ENCODE results near the gene SUSD5.
"Not testable (repeated sequence)": the region's sequence is repeated elsewhere in the genome, so short reads cannot be mapped to it uniquely, and the experiment has no call there.

SUSD5 gene

GRCh38 chr3:33152363-33153360 lies 65.9 kb downstream of the SUSD5 start:
- DNase-seq (ENCODE audit: low spot score) = no peak

- DNase-seq (ENCODE audit: low spot score) = no peak
Measured at GRCh38 chr3:33149342-33149741, 69.3 kb downstream of the SUSD5 start.

- no peak for DNase-seq (ENCODE audit: low spot score)
Measured at GRCh38 chr3:33146791-33147445, 71.7 kb downstream of the SUSD5 start.

- no peak for DNase-seq (ENCODE audit: low spot score)
Measured at GRCh38 chr3:33145901-33146580, 72.6 kb downstream of the SUSD5 start.

- DNase-seq (ENCODE audit: low spot score) = no peak
Measured at GRCh38 chr3:33145221-33145900, 73.2 kb downstream of the SUSD5 start.

DNA sequence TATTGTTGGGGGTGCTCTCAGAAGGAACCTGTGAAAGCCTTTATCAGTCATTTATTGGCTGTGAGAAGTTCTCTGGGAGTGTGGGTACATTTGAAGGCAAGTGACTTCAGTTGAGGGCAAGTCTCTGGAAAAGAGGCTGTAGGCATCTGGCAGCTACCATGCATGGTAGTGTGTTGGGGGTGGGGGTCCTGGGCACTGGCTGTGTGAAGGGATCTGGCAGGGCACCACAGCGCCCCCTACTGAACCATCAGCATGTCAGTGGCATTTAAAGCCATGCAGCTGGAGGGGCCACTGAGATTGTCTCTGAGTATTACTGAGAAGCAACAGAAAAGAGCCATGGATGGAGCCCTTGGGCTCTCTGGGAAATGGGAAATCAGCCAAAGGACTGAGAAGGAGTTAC lies 74.2 kb downstream of the SUSD5 start:
- peak; percentile 32 for DNase-seq (ENCODE audit: low spot score)

DNA sequence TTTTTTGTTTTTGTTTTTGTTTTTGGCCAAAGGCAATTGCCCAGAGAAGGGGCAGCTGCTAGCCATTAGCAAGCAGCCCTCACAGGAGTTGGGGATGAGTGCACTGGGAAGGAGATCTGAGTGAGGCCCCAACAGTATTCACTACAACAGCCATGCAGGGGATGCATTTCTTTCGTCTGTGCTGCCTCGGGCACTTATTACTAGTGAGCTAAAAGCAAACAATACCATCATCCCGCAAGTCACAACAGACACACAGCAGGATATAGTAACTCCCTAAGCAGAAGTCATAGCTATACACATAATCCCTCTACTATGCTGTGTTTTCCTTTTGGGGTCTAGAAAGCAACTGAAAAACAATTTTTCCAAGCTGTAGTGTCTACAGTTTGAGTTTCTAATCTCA lies 77.6 kb downstream of the SUSD5 start:
- no peak for DNase-seq (ENCODE audit: low spot score)

DNA sequence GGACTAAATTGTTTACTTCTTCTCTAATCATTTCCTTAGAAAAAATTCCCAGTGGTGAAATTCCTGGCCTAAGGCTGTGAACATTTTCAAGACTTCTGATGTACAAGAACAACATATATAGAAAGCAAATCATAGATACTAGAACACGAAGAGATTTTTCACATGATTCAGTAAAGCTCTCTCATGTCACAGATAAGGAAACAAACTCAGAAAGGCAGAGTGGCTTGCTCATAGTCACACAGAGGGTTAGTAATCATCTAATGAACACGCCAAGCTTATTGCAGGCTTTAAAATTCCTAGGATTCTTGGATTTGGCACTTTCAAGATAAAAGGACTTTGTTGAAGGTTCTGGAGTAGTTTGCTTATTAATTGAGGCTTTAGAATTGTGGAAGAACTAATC lies 78.6 kb downstream of the SUSD5 start:
- DNase-seq (ENCODE audit: low spot score) = no peak

DNA sequence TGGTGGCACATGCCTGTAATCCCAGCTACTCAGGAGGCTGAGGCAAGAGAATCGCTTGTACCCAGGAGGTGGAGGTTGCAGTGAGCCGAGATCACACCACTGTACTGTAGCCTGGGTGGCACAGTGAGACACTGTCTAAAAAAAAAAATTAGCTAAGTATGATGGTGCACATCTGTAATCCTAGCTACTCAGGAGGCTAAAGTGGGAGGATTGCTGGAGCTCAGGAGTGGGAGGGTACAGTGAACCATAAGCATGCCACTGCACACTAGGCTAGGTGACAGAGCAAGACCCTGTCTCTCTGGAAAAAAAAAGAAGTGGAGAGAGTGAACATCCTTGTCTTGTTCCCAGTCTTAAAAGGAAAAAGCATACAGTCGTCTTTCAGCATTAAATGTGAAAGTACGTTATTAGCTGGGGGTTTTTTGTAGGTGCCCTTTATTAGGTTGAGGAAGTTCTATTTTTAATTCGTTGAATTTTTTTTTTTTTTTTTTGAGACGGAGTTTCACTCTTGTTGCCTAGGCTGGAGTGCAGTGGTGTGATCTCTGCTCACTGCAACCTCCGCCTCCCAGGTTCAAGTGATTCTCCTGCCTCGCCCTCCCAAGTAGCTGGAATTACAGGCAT lies 79.5 kb downstream of the SUSD5 start:
- DNase-seq (ENCODE audit: low spot score) = not testable (repeated sequence)

GRCh38 chr3:33137691-33138090 lies 80.9 kb downstream of the SUSD5 start:
- DNase-seq (ENCODE audit: low spot score) = no peak

DNA sequence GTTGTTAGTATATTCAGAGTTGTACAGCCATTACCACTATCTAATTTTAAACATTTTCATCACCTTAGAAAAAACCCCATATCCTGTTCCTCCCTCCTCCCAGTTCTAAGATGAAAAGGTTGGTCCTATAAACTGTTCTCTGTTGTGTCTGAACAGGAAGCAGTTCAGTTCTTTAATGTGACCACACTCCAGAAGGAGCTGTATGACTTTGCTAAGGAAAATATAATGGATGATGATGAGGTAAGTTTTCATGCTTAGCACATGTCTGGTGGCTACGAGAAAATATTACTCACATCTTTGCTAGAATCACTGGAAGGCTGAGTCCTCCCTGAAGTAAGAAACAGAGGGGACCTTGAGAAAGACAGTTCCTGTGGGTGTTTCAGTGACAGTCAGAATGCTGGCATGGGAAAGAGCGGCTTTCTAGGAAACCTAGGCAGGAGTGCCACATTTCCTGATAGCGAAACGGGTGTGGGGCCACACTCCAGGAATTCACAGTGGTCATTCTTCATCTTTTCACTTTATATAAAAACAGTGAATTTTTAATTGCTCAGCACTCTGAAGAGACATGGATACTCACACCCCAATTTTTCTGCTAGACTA lies 84.5 kb downstream of the SUSD5 start:
- DNase-seq (ENCODE audit: low spot score) = no peak

- DNase-seq (ENCODE audit: low spot score) = no peak
Measured at GRCh38 chr3:33132019-33132360, 86.6 kb downstream of the SUSD5 start.

DNA sequence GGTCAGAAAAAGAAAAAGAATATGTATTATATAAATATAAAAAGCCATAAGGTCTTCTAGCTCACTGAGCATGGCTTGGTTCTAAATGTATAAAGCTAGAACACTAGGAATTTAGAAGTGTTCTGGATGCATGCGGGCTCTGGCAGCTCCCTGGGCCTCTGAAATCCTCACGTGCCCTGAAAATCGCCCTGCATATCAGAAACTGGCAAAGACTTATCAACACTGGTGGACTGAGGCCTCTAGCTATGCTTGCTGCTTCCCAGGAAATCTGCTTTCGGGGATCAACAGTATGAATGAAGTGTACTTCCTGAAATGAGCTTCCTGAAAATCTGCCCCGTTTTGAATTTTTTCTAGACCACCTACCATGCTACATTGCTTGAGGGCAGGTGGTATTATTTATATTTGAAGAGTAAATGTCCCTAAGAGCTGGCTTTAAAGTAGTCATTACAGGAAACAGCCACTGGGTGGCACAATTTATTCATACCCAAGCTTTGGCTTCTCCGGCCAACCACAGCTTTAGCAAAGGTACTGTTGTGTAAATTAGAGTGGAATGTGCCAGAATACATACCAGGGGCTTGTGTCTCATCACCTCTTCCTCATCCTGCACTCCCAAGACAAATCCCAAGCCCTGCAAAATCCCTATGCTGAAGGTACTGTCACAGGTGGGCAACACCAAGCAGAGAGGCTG lies 87.1 kb downstream of the SUSD5 start:
- DNase-seq (ENCODE audit: low spot score) = peak; percentile 64

DNA sequence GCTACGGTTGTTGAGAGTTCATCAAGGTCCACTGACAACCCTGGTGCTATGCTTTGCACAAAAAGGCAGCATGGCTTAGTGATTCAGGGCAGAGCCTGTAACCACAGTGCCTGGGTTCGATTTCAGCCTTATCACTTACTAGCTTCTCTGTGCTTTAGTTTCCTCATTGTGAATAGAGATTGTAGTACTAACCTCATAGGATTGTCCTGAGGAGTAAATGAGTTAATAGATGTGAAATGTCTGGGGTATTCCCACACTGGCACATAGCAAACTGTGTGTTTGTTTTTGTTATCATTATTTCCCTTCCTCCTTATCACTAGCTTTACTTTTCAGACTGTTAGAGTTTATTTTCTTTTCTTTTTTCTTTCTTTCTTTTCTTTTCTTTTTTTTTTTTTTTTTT lies 88.5 kb downstream of the SUSD5 start:
- no peak for DNase-seq (ENCODE audit: low spot score)

GRCh38 chr3:33128706-33129105 lies 89.9 kb downstream of the SUSD5 start:
- DNase-seq (ENCODE audit: low spot score) = no peak

DNA sequence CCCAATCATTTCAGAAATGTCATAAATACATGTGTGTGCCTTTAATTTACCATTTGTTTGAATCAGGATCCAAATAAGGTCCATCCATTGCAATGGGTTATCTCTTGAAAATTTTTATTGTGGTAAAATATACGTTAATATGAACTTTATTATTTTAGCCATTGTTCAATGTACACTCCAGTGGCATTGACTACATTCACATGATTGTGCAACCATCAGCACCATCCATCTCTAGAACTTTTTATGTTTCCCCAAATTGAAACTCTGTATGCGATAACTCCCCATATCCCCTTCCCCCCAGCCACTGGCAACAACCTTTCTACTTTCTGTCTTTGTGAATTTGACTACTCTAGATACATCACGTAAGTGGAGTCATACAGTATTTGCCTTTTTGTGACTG lies 92.8 kb downstream of the SUSD5 start:
- no peak for DNase-seq (ENCODE audit: low spot score)

DNA sequence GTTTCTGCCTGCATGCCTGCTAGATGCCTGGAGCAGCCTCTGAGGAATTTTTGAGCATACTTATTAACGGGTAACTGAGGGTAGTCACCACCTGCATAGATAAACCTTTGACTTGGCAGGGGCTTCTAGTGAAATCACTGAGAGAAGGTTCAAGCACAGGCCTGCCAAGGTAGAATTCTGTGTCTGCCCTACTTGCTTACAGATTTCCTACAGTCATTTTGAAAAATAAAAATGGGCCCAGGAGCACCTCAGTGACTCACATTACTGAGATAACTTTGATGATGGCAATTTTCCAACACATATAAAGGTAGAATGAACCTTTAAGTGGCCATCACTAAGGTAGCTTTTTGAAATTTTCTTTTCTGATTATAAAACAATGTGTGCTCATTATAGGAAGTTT lies 94.0 kb downstream of the SUSD5 start:
- no peak for DNase-seq (ENCODE audit: low spot score)

- no peak for DNase-seq (ENCODE audit: low spot score)
Measured at GRCh38 chr3:33122991-33123390, 95.6 kb downstream of the SUSD5 start.

DNA sequence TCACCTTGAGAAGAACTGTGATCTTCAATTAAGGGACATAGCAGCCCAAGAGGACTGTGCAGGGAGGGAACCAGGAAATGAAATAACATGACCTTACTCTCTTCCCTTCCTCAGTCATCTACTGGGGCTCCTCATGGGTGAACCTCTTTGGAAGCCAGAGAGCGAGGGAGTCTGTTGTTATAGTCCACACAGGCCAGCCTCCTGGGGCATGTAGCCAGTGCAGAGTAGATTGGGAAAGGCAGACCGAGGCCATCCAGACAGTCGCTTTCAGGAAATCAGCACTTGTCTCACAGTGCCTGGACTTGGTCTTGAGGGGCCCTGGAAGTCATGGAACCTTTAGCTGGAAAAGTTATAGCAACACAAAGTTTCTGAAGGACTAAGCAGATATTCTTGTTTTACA lies 98.7 kb downstream of the SUSD5 start:
- DNase-seq (ENCODE audit: low spot score) = no peak

DNA sequence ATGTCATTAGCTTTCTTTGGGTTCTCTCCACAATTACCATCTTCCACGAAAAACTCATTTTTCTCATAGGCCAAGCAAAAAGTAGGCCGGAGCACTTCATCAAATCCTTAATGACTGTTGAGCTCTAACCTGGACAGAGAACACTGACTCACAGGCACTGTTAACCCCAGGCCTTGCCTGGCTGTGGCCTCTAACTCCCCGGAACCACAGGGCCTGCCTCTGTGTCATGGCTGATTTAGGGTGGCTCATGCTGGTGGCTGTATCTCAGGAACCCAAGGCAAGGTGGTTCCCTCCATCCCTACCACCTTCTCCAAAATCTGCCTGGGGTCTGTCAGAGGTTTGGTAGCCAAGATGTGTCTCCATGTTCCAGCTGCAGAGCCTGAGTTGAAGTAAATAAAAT lies 101.1 kb downstream of the SUSD5 start:
- no peak for DNase-seq (ENCODE audit: low spot score)

Measured in HuH-7 (cell line).